Activated T-cell treated with anti-CD3 and anti-CD28 coated beads for 4 hours (primary cell): ENCODE measurements around the gene CALN1.

ENCODE experiments used
- DNase-seq: peaks from one replicate; pipeline ENCODE4 v3.0.0-alpha.2; 2020

The CALN1 gene

DNA sequence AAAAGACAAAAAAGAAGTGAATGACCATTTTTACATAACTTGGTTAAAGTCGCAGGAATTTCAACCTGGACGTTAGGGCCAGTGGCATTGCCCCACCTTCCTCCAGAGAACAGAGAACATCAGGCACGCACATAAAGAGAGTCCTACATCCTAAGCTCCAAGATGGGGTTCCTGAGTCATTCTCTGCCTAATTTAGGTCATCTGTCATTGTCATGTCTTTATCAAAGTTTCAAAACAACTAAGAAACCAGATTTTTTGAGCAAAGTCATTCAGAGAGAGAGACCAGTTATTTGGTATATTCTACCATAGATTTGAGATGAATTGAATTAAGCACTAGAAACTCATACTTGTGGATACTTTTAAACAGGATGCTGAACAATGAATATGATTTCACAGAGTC, 241.7 kb downstream of the CALN1 start:
- no peak for DNase-seq

DNA sequence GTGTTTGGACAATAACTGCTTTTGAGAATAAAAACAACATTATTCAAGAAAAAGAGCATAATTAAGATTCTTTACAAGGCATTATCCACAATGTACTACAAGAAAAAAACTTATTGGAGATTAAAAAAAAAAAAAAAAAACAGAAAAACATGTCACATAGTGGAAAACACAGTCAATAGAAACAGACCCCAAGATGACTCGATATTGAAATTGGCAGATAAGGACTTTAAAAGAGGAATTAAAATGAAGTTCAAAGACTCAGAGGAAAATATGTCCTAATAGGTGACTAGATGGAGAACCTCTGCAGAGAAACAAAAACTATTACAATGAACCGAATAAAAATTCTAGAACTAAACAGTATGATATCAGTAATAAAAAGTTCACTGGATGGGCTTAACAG, 248.9 kb downstream of the CALN1 start:
- no peak for DNase-seq

GRCh38 chr7:72161534-72161933, 250.6 kb downstream of the CALN1 start:
- no peak for DNase-seq

DNA sequence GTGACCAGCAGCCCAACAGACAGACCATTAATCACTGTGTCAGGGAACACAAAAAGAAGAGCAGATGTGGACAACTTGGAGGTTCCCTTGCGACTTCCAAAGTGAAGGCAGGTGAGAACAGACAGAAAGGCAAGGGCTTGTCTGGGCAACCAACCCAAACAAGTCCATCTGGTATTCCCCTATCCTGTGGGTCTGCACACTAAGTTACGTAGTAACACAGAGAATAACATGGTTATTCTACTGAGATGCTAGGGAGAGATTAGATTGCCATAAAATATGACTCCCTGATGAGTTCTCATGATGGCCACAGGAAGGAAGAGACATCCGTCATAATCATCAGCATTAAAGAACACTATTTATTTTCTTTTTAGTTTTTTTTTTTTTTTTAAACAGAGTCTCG, 252.2 kb downstream of the CALN1 start:
- DNase-seq = no peak

DNA sequence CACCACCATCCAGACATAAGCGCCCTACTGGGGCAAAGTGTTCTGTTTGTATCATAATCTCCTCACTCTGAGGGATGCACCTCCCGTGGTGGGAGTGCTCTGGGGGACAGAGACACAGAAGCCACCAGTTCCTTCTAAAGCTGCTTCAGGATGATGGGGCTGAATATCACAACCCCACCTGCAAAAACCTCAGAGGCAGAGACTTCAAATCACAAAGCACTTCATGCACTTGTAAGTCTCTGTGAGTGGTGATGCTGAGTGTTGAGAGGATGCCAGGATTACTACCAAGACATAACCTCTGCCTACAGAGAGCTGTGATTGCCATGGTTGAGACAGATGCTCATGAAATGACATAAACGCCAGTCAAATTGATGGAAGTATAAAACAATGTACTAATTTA, 255.5 kb downstream of the CALN1 start:
- DNase-seq = no peak

DNA sequence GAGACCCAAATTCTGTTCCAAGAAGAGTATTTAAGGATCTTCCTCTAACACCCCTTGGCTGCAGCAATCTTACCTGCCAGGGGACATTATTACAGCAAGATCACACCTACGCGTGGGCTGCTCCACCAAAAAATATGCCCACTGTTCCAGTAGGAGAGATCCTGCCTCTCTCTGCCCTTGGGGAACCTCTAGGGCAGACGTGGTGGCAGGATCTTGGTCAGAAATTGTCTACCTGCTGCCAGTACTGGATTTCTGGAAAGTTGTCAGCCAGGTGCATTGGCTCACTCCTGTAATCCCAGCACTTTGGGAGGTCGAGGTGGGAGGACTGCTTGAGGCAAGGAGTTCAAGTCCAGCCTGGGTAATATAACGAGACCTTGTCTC, 259.0 kb downstream of the CALN1 start:
- DNase-seq = no peak

DNA sequence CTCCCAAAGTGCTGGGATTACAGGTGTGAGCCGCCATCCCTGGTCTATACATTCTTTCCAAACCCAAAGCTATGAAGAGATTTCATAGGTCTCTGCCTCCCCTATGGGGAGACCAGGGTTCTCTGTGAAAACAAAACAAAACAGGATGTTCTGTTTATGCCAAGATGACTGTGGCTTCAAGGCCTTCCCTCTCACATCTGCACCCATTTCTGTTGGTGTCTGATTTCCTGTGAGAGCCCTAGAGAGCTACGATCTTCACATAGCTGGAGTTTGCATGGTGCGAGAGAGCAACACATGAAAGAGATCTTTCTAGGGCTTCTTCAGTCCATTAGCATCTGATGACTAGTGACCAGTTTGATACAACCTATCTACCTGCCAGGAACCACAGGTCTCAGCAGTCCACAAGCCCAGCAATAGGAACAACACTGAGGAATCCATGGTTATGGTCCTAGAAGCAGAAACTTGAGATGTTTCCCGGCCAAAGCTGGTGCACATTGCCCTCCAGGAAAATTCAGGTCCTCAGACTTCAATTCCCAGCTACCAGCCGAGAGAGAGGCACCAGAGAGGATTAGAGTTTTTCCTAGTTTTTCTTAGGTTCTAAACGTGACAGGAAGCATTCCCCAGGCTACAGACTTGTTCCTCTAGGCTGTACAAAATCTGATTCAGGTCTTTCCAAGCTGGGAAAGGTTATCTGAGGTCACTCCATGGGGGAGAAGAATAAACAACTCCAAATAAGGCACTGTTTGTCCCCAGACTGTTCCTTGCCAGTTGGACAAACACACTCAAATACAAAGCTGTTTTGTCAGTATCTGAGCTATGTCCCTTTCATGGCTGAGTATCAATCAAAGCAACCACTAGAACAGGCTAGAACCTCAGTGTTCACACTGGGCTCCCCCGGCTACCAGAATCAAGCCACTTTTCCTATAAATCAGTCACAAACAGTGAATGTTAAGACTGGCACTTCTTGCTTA, 259.7 kb downstream of the CALN1 start:
- DNase-seq = no peak

GRCh38 chr7:72140566-72140965, 271.6 kb downstream of the CALN1 start:
- no peak for DNase-seq

DNA sequence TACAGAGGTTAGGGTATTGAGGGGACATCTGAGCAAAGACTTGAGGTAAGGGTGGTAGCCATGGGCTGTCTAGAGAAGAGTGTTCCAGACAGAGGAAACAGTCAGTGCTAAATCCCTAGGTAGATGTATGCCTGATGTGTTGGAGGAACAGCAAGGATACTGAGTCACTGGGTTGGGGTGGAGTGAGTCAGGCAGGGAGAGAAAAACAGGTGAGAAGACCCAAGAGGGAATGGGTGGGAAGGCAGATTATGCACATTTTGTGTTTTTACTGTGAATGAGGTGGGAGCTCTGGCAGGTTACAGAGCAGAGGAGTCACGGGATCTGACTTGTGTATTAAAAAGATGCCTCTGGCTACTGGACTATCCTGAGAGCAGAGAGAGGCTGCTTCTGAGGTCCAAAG, 285.0 kb downstream of the CALN1 start:
- no peak for DNase-seq

DNA sequence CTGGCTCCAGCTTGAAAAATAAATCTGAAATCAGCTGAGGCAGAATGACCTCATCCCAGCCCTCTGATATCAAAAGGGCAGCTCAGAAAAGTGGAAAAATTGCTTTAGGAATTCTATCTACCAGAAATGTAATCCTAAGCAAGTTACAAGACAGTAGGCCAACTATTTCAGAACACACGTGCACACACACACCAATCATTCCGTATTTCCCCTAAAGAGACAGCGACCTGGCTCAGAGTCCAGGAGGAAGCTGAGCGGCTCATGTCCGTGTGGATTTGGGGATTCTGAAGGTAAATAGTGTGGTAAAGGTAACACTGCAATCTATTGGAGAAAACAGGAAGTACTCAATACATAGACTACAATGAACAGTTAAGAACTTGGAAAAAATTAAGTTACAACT, 288.2 kb downstream of the CALN1 start:
- no peak for DNase-seq

DNA sequence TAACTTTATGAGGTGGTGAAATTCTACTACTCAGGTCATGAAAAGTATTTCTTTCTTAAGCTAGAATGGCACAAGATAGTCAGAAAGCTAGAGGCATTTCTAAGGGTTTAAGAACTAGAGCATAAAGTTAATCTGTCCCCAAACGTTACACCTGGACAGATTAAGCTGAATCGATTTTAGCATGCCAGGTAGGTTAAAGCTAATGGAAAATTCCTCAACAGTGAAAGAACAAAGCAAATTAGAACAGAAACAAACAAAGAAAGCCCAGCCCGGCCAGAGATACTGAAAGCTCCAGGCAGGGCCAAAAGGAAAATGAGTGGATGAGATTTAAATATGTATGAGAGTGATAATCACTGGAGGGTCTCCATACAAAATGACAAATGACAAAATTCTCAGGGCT, 293.8 kb downstream of the CALN1 start:
- no peak for DNase-seq

DNA sequence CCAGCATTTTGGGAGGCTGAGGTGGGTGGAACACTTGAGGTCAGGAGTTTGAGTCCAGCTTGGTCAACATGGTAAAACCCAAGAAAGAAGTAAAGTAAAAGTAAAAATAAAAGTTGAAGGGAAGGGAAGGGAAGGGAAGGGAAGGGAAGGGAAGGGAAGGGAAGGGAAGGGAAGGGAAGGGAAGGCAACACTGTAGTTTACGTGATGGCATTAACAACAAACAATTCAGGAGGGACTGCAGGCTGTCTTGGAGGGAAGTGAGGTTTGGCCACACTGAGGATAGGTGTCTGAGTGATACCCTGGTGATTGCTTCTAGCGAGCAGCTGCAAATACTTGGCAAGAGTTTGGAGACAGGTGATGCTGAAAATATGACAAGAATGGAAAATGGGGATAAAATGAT, 298.0 kb downstream of the CALN1 start:
- DNase-seq = no peak

GRCh38 chr7:72112992-72113391, 299.1 kb downstream of the CALN1 start:
- no peak for DNase-seq

DNA sequence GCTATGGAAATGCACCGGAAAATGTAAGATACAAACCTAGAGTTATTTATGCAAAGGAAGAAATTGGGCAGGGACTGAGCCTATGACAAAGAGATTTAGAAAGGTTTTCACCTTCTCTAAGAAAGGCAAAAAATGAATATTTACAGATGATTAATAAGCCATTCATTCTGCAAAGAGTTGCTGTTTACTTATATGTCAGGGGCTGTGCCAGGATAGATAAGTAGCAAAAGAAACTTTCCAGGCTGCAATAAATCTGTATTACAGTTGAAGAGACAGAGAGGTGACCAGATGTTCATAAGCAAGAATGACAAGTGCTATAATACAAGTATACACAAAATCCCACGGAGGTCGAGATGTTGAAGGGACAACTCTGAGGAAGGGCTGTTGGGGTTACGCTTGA, 299.6 kb downstream of the CALN1 start:
- no peak for DNase-seq

- no peak for DNase-seq
These were observed 301.1 kb downstream of the CALN1 start for GRCh38 chr7:72111086-72111485.

- DNase-seq = no peak
These were observed 302.6 kb downstream of the CALN1 start for GRCh38 chr7:72109566-72109965.

DNA sequence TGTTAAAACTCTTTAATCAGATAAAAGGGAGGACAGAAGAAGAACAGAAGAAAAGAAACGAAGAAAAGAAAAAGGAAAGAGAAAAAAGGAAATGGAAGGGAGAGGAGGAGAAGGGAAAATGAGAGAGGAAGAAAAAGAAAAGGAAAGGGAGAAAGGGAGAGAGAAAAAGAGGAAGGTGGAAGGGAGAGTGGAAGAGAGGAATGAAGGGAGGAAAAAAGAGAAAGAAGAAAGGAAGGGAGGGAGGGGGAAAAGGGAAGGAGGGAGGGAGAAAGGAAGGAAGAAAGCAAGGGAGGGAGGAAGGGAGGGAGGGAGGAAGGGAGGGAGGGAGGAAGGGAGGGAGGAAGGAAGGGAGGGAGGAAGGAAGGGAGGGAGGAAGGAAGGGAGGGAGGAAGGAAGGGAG, 305.7 kb downstream of the CALN1 start:
- DNase-seq = no peak

DNA sequence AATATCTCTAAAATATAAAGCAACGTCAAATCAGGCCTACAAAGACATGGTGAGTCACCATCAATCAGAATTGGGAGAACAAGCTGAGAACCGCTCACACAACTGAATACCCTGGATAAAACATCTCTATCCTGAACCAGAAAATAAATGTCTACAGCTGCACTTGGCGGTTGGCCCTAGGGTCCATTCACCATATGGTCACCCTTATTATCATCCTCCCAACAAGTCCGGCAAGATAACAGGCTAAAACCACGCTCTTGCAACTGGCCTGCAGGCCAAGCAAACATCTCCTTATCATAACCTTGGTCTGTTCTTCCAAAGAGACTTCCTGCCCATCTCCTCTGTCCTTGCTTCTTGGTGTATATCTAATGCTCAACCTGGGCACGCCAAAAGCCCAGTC, 310.7 kb downstream of the CALN1 start:
- no peak for DNase-seq

DNA sequence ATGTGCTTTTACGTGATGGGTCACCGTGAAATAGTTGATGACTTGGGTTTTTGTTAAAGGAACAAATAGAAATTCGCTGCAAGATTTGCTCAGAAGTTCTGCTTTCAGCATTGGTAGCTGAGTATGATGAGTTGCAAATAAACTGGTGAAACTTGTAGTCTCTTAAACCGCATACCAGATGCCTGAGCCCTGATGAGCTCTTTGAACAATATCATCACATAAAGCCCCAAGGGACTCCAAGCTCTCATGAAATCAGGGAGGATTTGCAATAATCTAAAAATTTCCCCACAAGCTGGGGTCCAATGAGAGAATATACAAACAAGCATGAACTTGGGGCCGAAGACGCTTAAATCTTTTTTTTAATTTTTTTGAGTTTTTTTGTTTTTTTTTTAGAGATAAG, 312.4 kb downstream of the CALN1 start:
- no peak for DNase-seq

DNA sequence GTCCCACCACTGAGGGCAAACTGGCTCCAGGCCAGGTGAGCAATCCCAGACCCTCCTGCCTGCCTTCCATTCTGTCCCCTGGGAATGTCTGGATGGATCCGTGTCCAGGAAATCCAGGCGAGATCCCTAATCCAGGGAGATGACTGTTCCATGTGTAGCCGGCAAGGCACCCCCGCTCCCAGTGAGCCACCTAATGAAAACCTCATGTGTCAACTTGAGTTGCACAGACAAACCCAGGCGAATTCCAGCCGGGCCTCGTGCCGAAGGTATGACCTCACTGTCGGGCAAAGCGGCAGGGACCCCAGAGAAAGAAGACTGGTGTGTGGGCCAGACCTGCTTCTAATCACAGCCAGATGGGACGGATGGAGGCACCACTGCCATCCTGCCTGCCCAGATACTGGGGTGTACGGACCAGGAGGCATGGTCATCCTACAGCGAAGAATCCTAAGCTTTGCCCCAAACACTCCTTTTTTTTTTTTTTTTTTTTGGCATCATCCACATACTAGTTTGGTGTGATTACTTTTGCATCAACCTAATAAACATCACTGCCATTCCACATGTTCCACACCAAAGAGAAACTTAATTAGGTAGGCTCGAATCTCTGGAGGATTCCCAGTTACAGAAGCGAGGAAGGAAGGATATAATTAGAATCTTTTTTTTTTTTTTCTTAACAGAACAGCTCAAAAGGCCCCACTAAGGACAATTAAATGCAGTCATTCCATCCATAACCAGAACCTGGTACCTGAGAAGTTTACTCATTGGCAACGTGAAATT, 313.1 kb downstream of the CALN1 start:
- DNase-seq = no peak

DNA sequence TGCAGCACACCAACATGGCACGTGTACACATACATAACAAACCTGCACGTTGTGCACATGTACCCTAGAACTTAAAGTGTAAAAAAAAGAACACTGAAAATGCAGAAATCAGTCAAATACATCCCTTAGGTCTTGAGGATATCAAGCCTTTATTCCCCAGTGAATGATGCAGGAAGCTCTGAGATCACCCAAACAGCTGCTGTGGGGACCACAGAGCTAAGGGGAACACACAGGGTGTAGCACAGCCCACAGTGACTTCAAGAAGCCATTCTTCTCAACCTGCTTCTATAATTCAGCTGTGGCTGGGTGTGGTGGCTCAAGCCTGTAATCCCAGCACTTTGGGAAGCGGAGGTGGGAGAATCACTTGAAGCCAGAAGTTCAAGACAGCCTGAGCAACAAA, 314.9 kb downstream of the CALN1 start:
- DNase-seq = no peak

- DNase-seq = no peak
These were observed 319.4 kb downstream of the CALN1 start for GRCh38 chr7:72092769-72093168.

DNA sequence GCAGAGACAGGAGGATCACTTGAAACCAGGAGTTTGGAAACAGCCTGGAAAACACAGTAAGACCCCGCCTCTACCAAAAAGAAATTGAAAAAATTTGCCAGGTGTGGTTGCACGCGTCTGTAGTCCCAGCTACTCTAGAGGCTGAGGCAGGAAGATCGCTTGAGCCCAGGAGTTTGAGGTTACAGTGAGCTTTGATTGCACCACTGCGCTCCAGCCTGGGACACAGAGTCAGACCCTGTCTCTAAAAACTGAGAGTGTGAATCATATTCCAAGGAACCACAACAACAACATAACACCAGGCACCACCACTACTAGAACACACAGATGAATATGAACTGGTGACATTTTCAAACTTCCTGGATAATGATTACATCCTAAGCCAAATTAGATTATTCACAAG, 324.2 kb downstream of the CALN1 start:
- no peak for DNase-seq

- no peak for DNase-seq
These were observed 331.1 kb downstream of the CALN1 start for GRCh38 chr7:72080865-72081510.
